HepG2 (cell line): ENCODE results near the gene TUBGCP4. TPM values are rescaled to one million over a fixed set of nuclear protein-coding genes. Genes with fewer than 3 reads are reported as not detected.

ENCODE experiments used
- DMAP1 ChIP-seq: IDR thresholded peaks from 2 replicates; pipeline ENCODE4 v1.6.1; 2016
- FOXJ3 ChIP-seq: sonication (generic); formaldehyde crosslinking; IDR thresholded peaks from 2 replicates; pipeline ENCODE4 v1.4.0; 2020; ENCODE audit warnings: missing genetic modification reagents, mild to moderate bottlenecking, borderline replicate concordance
- GLI4 ChIP-seq: sonication (generic); formaldehyde crosslinking; IDR thresholded peaks from 2 replicates; pipeline ENCODE4 v1.5.1; 2020; ENCODE audit warnings: missing genetic modification reagents, mild to moderate bottlenecking, moderate library complexity, borderline replicate concordance
- HOXA3 ChIP-seq: sonication (generic); formaldehyde crosslinking; IDR thresholded peaks from 2 replicates; pipeline ENCODE4 v1.5.0; 2020; ENCODE audit warnings: missing genetic modification reagents
- KDM2A ChIP-seq: sonication (generic); formaldehyde crosslinking; IDR thresholded peaks from 2 replicates; pipeline ENCODE4 v1.4.0; 2020; ENCODE audit warnings: low read depth, missing genetic modification reagents, borderline replicate concordance
- MAF1 ChIP-seq: sonication (generic); formaldehyde crosslinking; IDR thresholded peaks from 2 replicates; pipeline ENCODE4 v1.5.0; 2020; ENCODE audit warnings: missing genetic modification reagents, borderline replicate concordance
- MTA1 ChIP-seq: sonication (generic); formaldehyde crosslinking; IDR thresholded peaks from 2 replicates; pipeline ENCODE4 v1.4.0; 2020; ENCODE audit warnings: missing genetic modification reagents, mild to moderate bottlenecking, borderline replicate concordance
- MTA3 ChIP-seq: sonication (generic); formaldehyde crosslinking; IDR thresholded peaks from 2 replicates; pipeline ENCODE4 v1.4.0; 2020; ENCODE audit warnings: missing genetic modification reagents
- NBN ChIP-seq: fragments of 450-650 bp; conservative IDR thresholded peaks from 2 replicates; pipeline ENCODE4 v1.6.1; 2017
- NCOR1 ChIP-seq: fragments of 200-600 bp; sonication (generic); IDR thresholded peaks from 2 replicates; pipeline ENCODE4 v1.7.0; 2017; ENCODE audit warnings: antibody characterized with exemption, low read length, borderline replicate concordance
- POLR2G ChIP-seq: fragments of 200-400 bp; formaldehyde crosslinking; IDR thresholded peaks from 2 replicates; pipeline ENCODE4 v1.6.1; 2018; ENCODE audit warnings: mild to moderate bottlenecking, low read depth, low read length, moderate library complexity
- PRMT3 ChIP-seq: sonication (generic); formaldehyde crosslinking; IDR thresholded peaks from 2 replicates; pipeline ENCODE4 v1.8.1; 2022; ENCODE audit warnings: low read depth, mild to moderate bottlenecking, moderate library complexity, missing genetic modification reagents, borderline replicate concordance
- RARG ChIP-seq: sonication (generic); formaldehyde crosslinking; IDR thresholded peaks from 2 replicates; pipeline ENCODE4 v1.4.0; 2020; ENCODE audit warnings: low read depth, mild to moderate bottlenecking, missing genetic modification reagents
- SCMH1 ChIP-seq: sonication (generic); formaldehyde crosslinking; IDR thresholded peaks from 2 replicates; pipeline ENCODE4 v1.9.0; 2021; ENCODE audit warnings: missing genetic modification reagents, mild to moderate bottlenecking, borderline replicate concordance
- TBL1XR1 ChIP-seq: fragments of 150-350 bp; IDR thresholded peaks from 2 replicates; pipeline ENCODE4 v1.6.1; 2014; ENCODE audit warnings: borderline replicate concordance, low read length; ENCODE audit not compliant: partially characterized antibody
- ZC3H13 ChIP-seq: sonication (generic); formaldehyde crosslinking; IDR thresholded peaks from 2 replicates; pipeline ENCODE4 v1.8.1; 2023; ENCODE audit warnings: mild to moderate bottlenecking, missing genetic modification reagents, moderate library complexity
- ZNF709 ChIP-seq: sonication (generic); formaldehyde crosslinking; IDR thresholded peaks from 2 replicates; pipeline ENCODE4 v1.5.0; 2020; ENCODE audit warnings: mild to moderate bottlenecking, missing genetic modification reagents
- polyA plus RNA-seq, 8 experiments: library from polyadenylated mRNA; depleted of rRNA in 3 of 8; stranded (reverse) in 7 of 8; unstranded in 1 of 8; fragments of >200 nt; fragmentation: Illumina TruSeq in 4 of 8; extraction: Trizol in 4 of 8; gene quantifications; 2 replicates each; pipeline versions ENCODE4 v1.2.1 to v1.2.3, GENCODE V29; 2011 to 2016; ENCODE audit warnings: low read depth in 4 of 8, missing spikeins in 1 of 8, mixed read lengths in 1 of 8; ENCODE audit not compliant: insufficient read depth in 1 of 8
- total RNA-seq, 5 experiments: library from RNA; depleted of rRNA; stranded (reverse); fragments of >200 nt; fragmentation: Illumina TruSeq; extraction: Trizol; gene quantifications; 2 replicates each; pipeline ENCODE4 v1.2.3, GENCODE V29; 2016; ENCODE audit warnings: low read depth in 1 of 5
- TF ChIP-seq, protein P1 (sequence below): sonication (generic); formaldehyde crosslinking; IDR thresholded peaks from 2 replicates; pipeline ENCODE4 v1.4.0; 2020; ENCODE audit warnings: missing genetic modification reagents
- TF ChIP-seq, protein P2 (sequence below): sonication (generic); formaldehyde crosslinking; IDR thresholded peaks from 2 replicates; pipeline ENCODE4 v1.5.0; 2020; ENCODE audit warnings: missing genetic modification reagents
- TF ChIP-seq, protein P3 (sequence below): sonication (generic); formaldehyde crosslinking; IDR thresholded peaks from 2 replicates; pipeline ENCODE4 v1.8.0; 2022; ENCODE audit warnings: mild to moderate bottlenecking, missing genetic modification reagents, moderate library complexity
- TF ChIP-seq, protein P4 (sequence below): sonication (generic); formaldehyde crosslinking; IDR thresholded peaks from 2 replicates; pipeline ENCODE4 v1.8.1; 2023; ENCODE audit warnings: mild to moderate bottlenecking, inconsistent platforms, moderate library complexity, missing genetic modification reagents, borderline replicate concordance
- TF ChIP-seq, protein P5 (sequence below): sonication (generic); formaldehyde crosslinking; IDR thresholded peaks from 2 replicates; pipeline ENCODE4 v1.4.0; 2020; ENCODE audit warnings: missing genetic modification reagents, borderline replicate concordance

TUBGCP4 gene
- total and polyA plus RNA-seq, 2 of the 13 experiments (the other 11 are each of a cell fraction or from before 2014, with no cell fraction given): 15.0 to 20.5 TPM

DNA sequence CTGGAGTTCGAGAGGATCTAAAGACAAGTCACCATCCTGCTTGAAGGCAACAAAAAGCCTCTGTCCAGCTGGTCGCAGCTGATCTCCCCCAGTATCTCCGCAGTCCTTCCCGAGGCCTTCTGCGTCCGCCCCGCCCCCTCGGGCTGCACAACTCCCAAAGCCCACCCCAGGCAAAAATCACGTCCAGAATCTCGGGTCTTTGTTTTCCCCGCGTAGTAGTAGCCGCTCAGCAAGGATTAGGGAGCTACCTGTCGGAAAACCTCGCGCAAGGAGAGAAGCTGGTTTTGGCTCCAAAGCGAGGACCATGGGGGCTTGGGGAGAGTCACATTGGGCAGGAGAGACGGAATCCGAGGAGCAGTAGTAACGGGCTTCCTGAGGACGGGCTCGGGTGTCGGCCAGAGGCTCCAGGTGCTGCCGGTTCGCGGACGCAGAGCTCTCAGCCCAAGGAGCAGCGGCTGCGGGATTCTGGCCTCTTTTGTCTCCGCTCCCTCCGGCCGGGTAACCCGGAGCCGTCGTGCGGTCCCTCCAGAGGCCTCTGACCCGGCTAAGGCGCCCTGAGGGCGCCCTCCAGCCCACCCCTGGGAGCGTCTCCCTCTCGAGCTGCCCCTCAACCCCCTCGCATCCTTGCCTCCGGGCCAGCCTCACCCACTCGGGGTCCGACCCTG is 459 bp upstream of the TUBGCP4 start (continued):
- no peak for TF ChIP-seq PRMT3 (CRISPR knock-in tag)
- TF ChIP-seq GLI4 (CRISPR knock-in tag): no peak
- TF ChIP-seq, protein P1, sequence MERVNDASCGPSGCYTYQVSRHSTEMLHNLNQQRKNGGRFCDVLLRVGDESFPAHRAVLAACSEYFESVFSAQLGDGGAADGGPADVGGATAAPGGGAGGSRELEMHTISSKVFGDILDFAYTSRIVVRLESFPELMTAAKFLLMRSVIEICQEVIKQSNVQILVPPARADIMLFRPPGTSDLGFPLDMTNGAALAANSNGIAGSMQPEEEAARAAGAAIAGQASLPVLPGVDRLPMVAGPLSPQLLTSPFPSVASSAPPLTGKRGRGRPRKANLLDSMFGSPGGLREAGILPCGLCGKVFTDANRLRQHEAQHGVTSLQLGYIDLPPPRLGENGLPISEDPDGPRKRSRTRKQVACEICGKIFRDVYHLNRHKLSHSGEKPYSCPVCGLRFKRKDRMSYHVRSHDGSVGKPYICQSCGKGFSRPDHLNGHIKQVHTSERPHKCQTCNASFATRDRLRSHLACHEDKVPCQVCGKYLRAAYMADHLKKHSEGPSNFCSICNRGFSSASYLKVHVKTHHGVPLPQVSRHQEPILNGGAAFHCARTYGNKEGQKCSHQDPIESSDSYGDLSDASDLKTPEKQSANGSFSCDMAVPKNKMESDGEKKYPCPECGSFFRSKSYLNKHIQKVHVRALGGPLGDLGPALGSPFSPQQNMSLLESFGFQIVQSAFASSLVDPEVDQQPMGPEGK (CRISPR knock-in tag): peak; percentile 43; the same call in 1 of the 2 replicates
- TF ChIP-seq, protein P2, sequence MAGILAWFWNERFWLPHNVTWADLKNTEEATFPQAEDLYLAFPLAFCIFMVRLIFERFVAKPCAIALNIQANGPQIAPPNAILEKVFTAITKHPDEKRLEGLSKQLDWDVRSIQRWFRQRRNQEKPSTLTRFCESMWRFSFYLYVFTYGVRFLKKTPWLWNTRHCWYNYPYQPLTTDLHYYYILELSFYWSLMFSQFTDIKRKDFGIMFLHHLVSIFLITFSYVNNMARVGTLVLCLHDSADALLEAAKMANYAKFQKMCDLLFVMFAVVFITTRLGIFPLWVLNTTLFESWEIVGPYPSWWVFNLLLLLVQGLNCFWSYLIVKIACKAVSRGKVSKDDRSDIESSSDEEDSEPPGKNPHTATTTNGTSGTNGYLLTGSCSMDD (CRISPR knock-in tag): no peak
- no peak for TF ChIP-seq FOXJ3 (CRISPR knock-in tag)
- TF ChIP-seq MAF1 (CRISPR knock-in tag): no peak
- TF ChIP-seq KDM2A: no peak; the same call in 1 of the 2 replicates
- TF ChIP-seq SCMH1 (CRISPR knock-in tag): no peak
- TF ChIP-seq POLR2G: no peak
- no peak for TF ChIP-seq DMAP1 (CRISPR knock-in tag)
- TF ChIP-seq RARG: no peak
- TF ChIP-seq HOXA3 (CRISPR knock-in tag): no peak
- TF ChIP-seq MTA3 (CRISPR knock-in tag): no peak
- TF ChIP-seq, protein P3, sequence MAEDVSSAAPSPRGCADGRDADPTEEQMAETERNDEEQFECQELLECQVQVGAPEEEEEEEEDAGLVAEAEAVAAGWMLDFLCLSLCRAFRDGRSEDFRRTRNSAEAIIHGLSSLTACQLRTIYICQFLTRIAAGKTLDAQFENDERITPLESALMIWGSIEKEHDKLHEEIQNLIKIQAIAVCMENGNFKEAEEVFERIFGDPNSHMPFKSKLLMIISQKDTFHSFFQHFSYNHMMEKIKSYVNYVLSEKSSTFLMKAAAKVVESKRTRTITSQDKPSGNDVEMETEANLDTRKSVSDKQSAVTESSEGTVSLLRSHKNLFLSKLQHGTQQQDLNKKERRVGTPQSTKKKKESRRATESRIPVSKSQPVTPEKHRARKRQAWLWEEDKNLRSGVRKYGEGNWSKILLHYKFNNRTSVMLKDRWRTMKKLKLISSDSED (CRISPR knock-in tag): no peak
- TF ChIP-seq, protein P4, sequence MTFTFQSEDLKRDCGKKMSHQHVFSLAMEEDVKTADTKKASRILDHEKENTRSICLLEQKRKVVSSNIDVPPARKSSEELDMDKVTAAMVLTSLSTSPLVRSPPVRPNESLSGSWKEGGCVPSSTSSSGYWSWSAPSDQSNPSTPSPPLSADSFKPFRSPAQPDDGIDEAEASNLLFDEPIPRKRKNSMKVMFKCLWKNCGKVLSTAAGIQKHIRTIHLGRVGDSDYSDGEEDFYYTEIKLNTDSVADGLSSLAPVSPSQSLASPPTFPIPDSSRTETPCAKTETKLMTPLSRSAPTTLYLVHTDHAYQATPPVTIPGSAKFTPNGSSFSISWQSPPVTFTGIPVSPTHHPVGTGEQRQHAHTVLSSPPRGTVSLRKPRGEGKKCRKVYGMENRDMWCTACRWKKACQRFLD (CRISPR knock-in tag): no peak
- TF ChIP-seq TBL1XR1: no peak
- TF ChIP-seq, protein P5, sequence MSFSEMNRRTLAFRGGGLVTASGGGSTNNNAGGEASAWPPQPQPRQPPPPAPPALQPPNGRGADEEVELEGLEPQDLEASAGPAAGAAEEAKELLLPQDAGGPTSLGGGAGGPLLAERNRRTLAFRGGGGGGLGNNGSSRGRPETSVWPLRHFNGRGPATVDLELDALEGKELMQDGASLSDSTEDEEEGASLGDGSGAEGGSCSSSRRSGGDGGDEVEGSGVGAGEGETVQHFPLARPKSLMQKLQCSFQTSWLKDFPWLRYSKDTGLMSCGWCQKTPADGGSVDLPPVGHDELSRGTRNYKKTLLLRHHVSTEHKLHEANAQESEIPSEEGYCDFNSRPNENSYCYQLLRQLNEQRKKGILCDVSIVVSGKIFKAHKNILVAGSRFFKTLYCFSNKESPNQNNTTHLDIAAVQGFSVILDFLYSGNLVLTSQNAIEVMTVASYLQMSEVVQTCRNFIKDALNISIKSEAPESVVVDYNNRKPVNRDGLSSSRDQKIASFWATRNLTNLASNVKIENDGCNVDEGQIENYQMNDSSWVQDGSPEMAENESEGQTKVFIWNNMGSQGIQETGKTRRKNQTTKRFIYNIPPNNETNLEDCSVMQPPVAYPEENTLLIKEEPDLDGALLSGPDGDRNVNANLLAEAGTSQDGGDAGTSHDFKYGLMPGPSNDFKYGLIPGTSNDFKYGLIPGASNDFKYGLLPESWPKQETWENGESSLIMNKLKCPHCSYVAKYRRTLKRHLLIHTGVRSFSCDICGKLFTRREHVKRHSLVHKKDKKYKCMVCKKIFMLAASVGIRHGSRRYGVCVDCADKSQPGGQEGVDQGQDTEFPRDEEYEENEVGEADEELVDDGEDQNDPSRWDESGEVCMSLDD (CRISPR knock-in tag): no peak
- TF ChIP-seq NCOR1: no peak
- no peak for TF ChIP-seq ZC3H13 (CRISPR knock-in tag)
- TF ChIP-seq MTA1 (CRISPR knock-in tag): no peak
- no peak for TF ChIP-seq NBN
- TF ChIP-seq ZNF709 (CRISPR knock-in tag): no peak
